Activated naive CD8-positive, alpha-beta T cell (primary cell): ENCODE results near the gene OOSP4A.

ENCODE experiments used
- H3K27ac Mint-ChIP-seq: one replicate; pipeline ENCODE4 v1.8.0; 2021; ENCODE audit warnings: mixed read lengths
- H3K27me3 Mint-ChIP-seq: one replicate; pipeline ENCODE4 v1.8.0; 2021; ENCODE audit warnings: mixed read lengths
- H3K36me3 Mint-ChIP-seq: one replicate; pipeline ENCODE4 v1.8.0; 2021; ENCODE audit warnings: mixed read lengths
- H3K4me1 Mint-ChIP-seq: one replicate; pipeline ENCODE4 v1.8.0; 2021; ENCODE audit warnings: low read depth, mixed read lengths
- H3K4me3 Mint-ChIP-seq: one replicate; pipeline ENCODE4 v1.8.0; 2021; ENCODE audit warnings: mild to moderate bottlenecking, mixed read lengths
- H3K9me3 Mint-ChIP-seq: one replicate; pipeline ENCODE4 v1.8.0; 2021; ENCODE audit warnings: low read depth, mixed read lengths

The OOSP4A gene

DNA sequence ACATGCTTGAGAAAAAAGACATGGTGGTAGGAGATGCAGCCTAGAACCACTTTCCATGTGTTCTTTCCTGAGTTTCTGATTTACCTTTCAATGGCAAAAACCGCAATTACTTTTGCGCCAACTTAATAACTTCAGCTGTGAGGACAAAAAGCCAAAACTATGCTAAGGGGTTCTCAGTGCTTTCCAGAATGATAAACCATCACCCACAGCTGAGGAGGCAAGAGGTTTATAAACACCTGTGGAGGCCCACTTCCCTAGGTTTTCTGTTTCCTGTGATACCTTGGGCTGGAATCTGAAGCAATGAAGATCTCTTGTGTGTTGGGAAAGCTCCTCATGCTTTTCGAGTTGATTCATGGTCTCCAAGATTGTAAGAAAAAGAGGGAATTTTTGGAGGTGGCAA, at the start of gene OOSP4A:
TSS of gene OOSP4A (plus strand) at position 301 of the 400 bp plus-strand sequence. CDS start at position 301, 0 bp downstream.
- Mint-ChIP-seq H3K36me3 (no peaks in the 10 kb centered on the region), H3K9me3 (peaks cover under 1% of the 10 kb centered on the region), H3K4me3 (no peak within 1 kb of the TSS), H3K4me1 (no peaks in the 10 kb centered on the region), H3K27ac (no peak within 1 kb of the TSS), H3K27me3 (peaks cover 9% of the 10 kb centered on the region)

DNA sequence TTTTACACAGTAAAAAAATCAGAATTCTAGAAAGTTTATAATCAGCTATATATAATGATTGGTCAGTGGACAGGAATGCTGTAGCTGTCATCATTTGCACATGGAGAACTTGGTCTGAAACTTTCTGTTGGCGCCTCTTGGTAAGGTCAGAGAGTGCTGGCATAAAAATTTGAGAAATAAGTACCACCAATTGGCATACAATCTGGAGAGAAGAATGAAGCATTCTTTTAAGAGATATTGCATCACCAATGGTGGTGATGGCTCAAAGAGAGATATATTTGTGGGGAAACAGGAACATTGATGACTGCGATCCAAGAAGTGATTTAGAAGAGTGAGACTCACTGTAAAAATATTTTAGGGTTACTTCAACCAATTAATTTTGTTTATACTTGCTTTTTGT, 45.4 kb upstream of the OOSP4A start:
- Mint-ChIP-seq H3K27ac (no peak overlapping the region), H3K27me3 (peaks cover 9% of the 10 kb centered on the region), H3K36me3 (peaks cover 13% of the 10 kb centered on the region), H3K4me1 (no peaks in the 10 kb centered on the region), H3K4me3 (no peak overlapping the region), H3K9me3 (peaks cover 24% of the 10 kb centered on the region)

GRCh38 chr11:59918987-59919589, 44.7 kb upstream of the OOSP4A start:
- peaks cover 13% of the 10 kb centered on the region for H3K36me3 Mint-ChIP-seq
- peaks cover 24% of the 10 kb centered on the region for H3K9me3 Mint-ChIP-seq
- peaks cover 7% of the 10 kb centered on the region for H3K27me3 Mint-ChIP-seq
- H3K4me1 Mint-ChIP-seq = no peaks in the 10 kb centered on the region
- H3K4me3 Mint-ChIP-seq = no peak overlapping the region
- no peak overlapping the region for H3K27ac Mint-ChIP-seq

DNA sequence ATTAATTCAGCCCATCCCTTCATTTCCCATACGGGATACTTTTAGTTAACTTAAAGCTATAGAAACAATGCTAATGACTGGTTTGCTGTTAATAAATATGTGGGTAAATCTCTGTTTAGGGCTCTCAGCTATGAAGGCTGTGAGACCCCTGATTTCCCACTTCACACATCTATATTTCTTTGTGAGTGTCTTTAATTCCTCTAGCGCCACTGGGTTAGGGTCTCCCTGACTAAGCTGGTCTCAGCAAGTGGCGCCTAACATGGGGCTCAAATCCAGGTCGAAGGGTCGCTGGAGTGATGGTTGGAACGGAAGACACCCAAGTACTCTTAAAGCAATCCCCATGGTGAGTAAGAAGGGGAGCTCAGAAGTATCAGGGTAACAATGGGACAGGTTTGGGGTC, 40.0 kb upstream of the OOSP4A start:
- Mint-ChIP-seq H3K27ac (no peak overlapping the region), H3K9me3 (peaks cover 37% of the 10 kb centered on the region), H3K4me3 (no peak overlapping the region), H3K4me1 (no peaks in the 10 kb centered on the region), H3K36me3 (peaks cover 20% of the 10 kb centered on the region), H3K27me3 (peaks cover 4% of the 10 kb centered on the region)

GRCh38 chr11:59931688-59932087, 32.1 kb upstream of the OOSP4A start:
- peaks cover 9% of the 10 kb centered on the region for H3K36me3 Mint-ChIP-seq
- no peaks in the 10 kb centered on the region for H3K4me1 Mint-ChIP-seq
- peaks cover 15% of the 10 kb centered on the region for H3K9me3 Mint-ChIP-seq
- no peak overlapping the region for H3K4me3 Mint-ChIP-seq
- peaks cover 4% of the 10 kb centered on the region for H3K27me3 Mint-ChIP-seq
- H3K27ac Mint-ChIP-seq = no peak overlapping the region

- H3K36me3 Mint-ChIP-seq = no peaks in the 10 kb centered on the region
- no peak within 1 kb of the TSS for H3K4me3 Mint-ChIP-seq
- H3K9me3 Mint-ChIP-seq = no peaks in the 10 kb centered on the region
- H3K4me1 Mint-ChIP-seq = no peaks in the 10 kb centered on the region
- H3K27me3 Mint-ChIP-seq = peaks cover 15% of the 10 kb centered on the region
- H3K27ac Mint-ChIP-seq = no peak within 1 kb of the TSS
Observed at GRCh38 chr11:59938132-59938531, 25.7 kb upstream of the OOSP4A start, which contains the start of gene OOSP1. Gene OOSP1 (plus strand): TSS chr11:59938432. CDS start chr11:59938455, 23 bp downstream.

DNA sequence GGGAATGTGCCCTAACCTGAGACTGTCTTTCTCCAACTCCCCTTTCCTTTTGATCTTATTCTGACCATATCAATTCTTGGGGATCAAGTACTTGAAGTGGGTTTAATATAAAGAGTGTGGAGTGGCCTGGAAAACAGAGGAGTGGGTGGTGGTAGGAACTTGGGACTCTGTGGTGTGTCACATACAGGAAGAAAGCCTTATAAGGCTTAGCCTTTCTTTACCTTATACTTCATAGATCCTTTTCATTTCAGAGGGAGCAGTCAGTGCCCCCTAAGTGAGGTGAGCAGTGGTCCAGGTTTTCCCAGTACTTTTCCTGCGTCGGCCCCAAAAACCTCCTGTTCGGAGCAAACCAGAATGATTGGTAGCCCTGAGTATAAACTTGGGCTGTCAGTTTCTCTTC, 25.1 kb upstream of the OOSP4A start:
- H3K4me1 Mint-ChIP-seq = no peaks in the 10 kb centered on the region
- no peak overlapping the region for H3K4me3 Mint-ChIP-seq
- no peaks in the 10 kb centered on the region for H3K36me3 Mint-ChIP-seq
- H3K27ac Mint-ChIP-seq = no peak overlapping the region
- H3K27me3 Mint-ChIP-seq = peaks cover 15% of the 10 kb centered on the region
- no peaks in the 10 kb centered on the region for H3K9me3 Mint-ChIP-seq

DNA sequence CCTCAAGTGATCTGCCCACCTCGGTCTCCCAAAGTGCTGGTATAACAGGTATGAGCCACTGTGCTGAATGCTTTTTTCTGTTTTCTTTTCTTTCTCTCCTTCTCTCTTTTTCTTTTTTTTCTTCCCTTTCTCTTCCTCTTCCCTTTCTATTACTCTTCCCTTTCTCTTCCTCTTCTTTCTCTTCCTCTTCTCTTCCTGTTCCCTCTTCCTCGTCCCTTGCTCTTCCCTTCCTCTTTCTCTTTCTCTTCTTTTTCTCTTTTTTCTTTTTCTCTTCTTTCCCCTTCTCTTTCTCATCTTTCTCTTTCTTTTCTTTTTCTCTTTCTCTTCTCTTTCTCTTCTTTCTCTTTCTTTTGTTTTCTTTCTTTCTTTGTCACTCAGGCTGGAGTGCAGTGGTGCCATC, 24.4 kb upstream of the OOSP4A start:
- Mint-ChIP-seq H3K4me1 (no peaks in the 10 kb centered on the region), H3K27ac (no peak overlapping the region), H3K27me3 (peaks cover 15% of the 10 kb centered on the region), H3K4me3 (no peak overlapping the region), H3K36me3 (no peaks in the 10 kb centered on the region), H3K9me3 (no peaks in the 10 kb centered on the region)

DNA sequence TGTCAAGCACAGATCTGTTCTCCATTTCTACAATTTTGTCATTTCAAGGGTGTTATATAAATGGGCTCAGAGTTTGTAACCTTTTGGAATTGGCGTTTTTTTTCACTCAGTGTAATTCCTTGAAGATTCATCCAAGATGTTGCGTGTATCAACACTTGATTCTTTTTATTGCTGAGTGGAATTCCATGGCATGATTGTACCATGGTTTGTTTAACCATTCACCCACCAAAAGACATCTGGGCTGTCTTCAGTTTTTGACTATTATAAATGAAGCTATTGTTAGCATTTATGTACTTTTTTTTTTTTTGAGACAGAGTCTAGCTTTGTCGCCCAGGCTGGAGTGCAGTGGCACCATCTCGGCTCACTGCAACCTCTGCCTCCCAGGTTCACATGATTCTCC, 22.7 kb upstream of the OOSP4A start:
- Mint-ChIP-seq H3K4me1 (no peaks in the 10 kb centered on the region), H3K4me3 (no peak overlapping the region), H3K27ac (no peak overlapping the region), H3K9me3 (no peaks in the 10 kb centered on the region), H3K27me3 (peaks cover 17% of the 10 kb centered on the region), H3K36me3 (no peaks in the 10 kb centered on the region)

- no peaks in the 10 kb centered on the region for H3K36me3 Mint-ChIP-seq
- no peak overlapping the region for H3K4me3 Mint-ChIP-seq
- H3K27me3 Mint-ChIP-seq = peaks cover 23% of the 10 kb centered on the region
- H3K27ac Mint-ChIP-seq = no peak overlapping the region
- H3K4me1 Mint-ChIP-seq = no peaks in the 10 kb centered on the region
- no peaks in the 10 kb centered on the region for H3K9me3 Mint-ChIP-seq
Observed at GRCh38 chr11:59943997-59944714, 19.7 kb upstream of the OOSP4A start.

DNA sequence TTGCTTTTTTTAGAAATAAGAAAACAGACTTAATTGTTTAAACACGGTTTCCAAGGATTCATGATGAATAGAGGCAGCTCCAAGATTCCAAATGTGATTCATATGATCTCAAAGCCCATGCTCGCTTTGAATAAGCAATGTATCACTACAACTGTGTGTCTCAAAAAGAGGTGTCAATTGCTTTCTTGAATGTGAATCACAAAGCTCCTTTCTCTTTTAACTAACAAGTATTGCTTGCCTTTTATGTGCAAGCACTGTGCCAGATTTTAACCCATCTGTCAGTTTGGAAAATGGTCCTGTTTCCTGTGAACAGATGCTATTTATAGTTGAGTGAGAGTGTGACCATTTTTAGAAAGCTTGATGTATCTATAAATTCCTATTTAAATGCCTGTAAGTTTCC, 19.1 kb upstream of the OOSP4A start:
- Mint-ChIP-seq H3K27me3 (peaks cover 24% of the 10 kb centered on the region), H3K36me3 (no peaks in the 10 kb centered on the region), H3K4me3 (no peak overlapping the region), H3K27ac (no peak overlapping the region), H3K4me1 (no peaks in the 10 kb centered on the region), H3K9me3 (no peaks in the 10 kb centered on the region)

DNA sequence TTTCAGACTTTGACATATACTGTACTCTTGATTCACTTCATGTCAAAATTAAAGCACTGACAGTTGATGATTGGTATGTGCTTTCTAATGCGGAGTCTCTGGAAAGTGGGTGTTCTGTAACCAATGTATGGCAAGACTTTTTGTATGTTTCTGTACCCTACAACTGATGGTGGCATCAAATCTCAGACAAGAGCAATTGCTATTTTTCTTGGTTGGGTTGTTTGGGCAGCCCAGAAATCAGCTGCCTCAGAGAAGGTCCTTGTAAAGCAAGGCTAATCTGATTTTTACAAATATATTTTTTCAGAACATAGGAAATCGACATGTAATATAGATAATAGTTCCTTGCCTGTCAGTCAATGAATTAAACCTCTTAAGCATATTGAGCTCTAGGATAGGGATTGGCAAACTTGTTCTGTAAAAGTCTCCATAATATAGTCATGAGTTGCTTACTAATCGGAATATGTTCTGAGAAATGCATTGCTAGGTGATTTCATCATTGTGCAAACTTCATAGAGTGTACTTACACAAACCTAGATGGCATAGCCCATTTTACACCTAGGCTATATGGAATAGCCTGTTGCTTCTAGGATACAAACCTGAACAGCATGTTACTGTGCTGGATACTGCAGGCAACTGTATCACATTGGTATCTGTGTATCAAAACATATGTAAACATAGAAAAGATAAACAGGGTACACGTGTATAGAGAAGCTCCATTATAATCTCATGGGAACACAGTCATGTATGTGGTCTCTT, 10.2 kb upstream of the OOSP4A start:
- peaks cover 2% of the 10 kb centered on the region for H3K9me3 Mint-ChIP-seq
- no peak overlapping the region for H3K27ac Mint-ChIP-seq
- H3K4me1 Mint-ChIP-seq = no peaks in the 10 kb centered on the region
- peaks cover 9% of the 10 kb centered on the region for H3K27me3 Mint-ChIP-seq
- H3K36me3 Mint-ChIP-seq = no peaks in the 10 kb centered on the region
- H3K4me3 Mint-ChIP-seq = no peak overlapping the region

- no peaks in the 10 kb centered on the region for H3K36me3 Mint-ChIP-seq
- H3K4me1 Mint-ChIP-seq = no peaks in the 10 kb centered on the region
- H3K9me3 Mint-ChIP-seq = peaks cover 3% of the 10 kb centered on the region
- H3K27me3 Mint-ChIP-seq = peaks cover 12% of the 10 kb centered on the region
- H3K27ac Mint-ChIP-seq = no peak overlapping the region
- H3K4me3 Mint-ChIP-seq = no peak overlapping the region
Observed at GRCh38 chr11:59954219-59954847, 9.5 kb upstream of the OOSP4A start.

- Mint-ChIP-seq H3K4me1 (no peaks in the 10 kb centered on the region), H3K27ac (no peak overlapping the region), H3K27me3 (peaks cover 10% of the 10 kb centered on the region), H3K36me3 (no peaks in the 10 kb centered on the region), H3K9me3 (peaks cover 3% of the 10 kb centered on the region), H3K4me3 (no peak overlapping the region)
Observed at GRCh38 chr11:59957094-59957493, 6.7 kb upstream of the OOSP4A start.
